Mucosa of gallbladder (tissue), 1 donor: ENCODE results near the gene AAK1. TPM values are rescaled to one million over a fixed set of nuclear protein-coding genes. Genes with fewer than 3 reads are reported as not detected.

ENCODE experiments used
- DNase-seq: peaks from one replicate; pipeline ENCODE4 v3.0.0-alpha.2; 2020; ENCODE audit warnings: low spot score
- total RNA-seq: library from RNA; stranded (reverse); gene quantifications from one replicate; pipeline ENCODE4 v1.2.1, GENCODE V29; 2021
- donor health status: DM: no; HTN: no; CAD: no.

Gene AAK1
- total RNA-seq, 1 donor from 2014 or later = 83.4 TPM

DNA sequence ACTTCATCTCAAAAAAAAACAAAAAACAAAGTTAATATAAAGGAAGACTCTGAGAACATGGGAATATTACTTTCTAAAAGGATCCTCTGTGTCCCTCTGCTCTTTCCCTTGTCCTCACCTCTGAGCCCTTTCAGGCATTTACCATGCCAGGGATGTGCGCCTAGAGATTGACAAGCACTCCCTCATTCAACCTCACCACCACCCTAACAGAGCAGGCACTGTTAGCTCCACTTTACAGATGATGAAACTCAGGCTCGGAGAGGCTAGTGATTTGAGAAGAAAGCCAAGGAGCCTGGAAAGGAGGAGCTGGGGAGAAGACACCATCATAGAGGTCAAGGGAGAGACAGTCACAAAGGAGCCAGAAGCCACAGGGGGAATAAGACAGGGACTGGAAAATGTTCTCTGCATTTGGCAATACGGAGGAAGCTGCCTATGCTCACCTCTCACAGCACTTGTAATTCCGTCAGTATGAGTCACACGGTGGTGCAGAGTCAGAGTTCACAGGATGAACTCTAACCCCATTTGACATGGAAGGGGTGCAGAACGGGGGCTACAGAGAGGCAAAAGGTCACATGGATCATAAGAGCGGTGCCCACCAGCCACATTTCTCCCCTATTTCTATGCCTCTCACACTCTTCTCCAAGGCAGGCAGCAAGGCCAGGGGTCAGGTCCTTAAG lies 104.5 kb downstream of the AAK1 start:
- DNase-seq = no peak

DNA sequence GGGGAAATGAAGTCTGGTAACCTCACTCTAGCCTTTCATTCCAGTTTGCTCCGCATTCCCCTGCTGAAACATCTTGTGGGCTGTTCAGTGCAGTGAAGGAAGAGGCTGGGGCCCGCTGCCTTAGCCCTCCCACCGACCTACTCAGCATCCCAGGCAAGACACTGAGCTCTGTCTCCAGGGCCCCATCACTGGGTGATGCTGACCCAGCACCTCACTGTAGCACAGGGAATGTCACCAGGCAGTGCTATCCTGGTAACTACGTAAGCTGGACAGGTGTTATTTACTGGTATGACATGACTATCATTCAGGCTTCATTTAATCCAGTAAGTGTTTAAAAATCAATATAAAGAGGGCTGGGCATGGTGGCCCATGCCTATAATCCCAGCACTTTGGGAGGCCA lies 105.3 kb downstream of the AAK1 start:
- DNase-seq = no peak

DNA sequence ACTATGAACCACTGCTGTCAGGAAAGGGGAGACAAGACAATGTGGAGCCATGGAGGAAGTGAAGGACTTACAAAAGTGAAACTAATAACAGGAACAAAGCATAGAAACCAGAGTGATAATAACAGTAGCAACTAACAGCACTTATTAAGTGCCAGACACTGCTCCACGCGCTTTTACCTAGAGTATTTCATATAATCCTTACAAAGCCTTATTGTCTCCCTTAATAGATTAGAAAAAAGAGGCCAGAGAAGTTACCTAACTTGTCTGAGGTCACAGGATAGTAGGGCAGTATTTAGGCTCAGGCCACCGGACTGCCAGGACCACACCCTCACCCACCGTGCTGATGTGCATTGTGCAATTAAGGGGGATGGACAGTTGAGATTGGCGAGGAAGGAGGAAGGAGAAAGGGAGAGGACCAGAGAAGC lies 107.7 kb downstream of the AAK1 start:
- DNase-seq = no peak

DNA sequence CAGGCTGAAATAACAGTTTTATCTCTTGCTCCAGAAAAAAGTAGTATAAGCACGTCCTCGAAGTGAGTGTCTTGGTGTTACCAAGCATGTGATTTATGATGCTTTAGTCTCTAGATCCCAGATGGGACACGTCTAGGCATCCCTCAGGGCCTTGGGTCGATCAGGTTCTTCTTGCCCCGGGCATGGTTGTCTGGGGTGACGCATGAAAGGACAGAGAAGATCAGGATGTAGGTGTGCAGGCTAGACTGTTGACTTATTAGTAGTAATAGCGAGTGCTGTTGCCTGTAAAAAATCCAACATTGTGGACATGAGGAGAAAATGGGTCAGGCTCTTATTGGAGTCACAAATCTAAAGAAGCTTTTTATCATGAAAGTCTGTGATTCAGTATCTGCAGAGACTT lies 112.4 kb downstream of the AAK1 start:
- no peak for DNase-seq

DNA sequence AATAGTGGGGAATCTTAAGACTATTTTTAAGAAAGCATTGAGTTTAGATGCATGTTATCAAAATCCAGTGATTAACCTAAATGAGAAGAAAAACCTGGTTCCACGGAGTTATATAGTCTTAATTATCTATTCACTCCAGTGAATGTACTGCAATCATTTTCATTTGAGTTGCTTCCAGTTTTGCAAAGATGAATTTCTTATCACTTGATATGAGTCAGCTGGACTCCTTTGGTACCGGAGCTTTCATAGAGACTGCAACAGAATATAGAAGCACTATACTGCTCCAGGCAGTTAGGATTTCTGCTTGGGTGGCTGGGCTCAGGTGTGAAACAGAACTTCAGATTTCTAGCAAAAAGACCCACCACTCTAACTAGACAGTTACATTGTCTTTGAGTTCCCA lies 114.1 kb downstream of the AAK1 start:
- no peak for DNase-seq

DNA sequence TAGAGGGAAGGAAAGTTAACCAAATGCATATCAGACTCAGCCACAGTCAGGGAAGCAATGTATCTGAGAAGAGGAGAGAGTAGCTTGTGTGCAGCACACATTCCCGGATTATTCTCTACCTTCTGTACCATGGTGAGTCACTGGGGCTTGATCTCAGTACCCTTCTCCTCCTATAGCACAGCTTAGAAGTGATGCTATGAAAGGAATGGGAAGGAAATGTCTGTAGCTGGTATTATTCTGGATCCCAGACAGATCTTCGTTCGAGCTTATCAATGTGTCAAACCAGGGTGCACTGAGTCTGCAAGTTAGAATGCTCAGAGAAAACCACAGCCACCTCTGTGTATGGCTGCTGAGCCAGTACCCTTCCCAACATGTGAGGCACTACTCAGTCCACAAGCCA lies 118.3 kb downstream of the AAK1 start:
- DNase-seq = no peak

DNA sequence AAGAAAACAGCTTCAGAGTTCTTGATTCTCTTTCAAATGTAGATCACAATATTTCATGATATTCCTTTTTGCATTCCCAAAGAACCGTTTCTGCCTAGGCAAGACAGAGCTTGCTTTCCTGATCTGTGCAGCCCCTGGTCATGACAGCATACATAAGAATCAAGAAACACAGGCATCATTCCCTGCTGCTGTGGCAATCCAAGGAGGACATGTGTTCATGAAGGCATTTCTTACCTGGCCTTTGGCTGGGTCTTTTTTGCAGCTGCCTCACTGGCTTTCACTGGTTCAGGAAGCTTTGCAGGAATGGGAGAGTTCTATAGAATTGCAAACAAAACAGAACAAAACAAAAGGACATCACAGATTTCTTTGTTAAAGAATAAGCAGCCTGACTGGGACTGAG lies 118.7 kb downstream of the AAK1 start:
- no peak for DNase-seq

DNA sequence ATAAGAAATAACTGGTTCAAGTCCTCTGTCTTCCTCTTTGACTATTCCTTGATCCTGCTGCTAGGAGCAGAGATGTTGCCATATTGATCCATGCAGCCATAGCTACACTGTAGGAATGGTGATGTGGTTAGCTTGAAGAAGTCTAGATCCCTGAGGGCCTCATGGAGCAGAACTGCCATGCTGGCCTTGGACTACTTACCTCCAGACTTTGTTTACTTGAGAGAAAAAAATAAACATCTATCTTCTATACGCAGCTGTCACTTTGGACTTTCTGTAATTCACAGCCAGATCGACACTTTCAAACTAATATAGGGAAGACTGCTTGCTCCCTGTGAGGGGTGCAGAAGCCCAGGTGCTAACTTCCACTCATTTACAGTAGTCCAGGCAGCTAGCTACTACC lies 121.8 kb downstream of the AAK1 start:
- DNase-seq = no peak

DNA sequence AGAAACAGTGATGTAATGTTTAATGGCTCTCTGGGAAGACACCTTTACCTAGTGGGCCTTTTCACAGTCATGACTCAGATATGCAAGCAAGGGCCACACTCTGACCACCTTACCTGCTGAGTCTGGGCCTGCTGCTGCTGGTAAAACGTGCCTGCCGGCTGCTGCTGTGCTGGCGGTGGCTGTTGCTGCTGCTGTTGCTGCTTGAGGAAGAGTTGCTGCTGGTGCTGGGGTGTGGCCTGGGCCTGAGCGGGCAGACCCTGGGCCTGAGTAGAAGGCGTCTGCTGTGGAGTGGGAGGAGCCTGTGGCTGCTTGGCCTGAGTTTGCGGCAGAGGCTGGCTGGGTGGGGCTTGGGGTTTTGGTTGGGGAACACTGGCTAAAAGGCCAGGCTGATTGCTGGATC lies 124.7 kb downstream of the AAK1 start:
- DNase-seq = no peak

DNA sequence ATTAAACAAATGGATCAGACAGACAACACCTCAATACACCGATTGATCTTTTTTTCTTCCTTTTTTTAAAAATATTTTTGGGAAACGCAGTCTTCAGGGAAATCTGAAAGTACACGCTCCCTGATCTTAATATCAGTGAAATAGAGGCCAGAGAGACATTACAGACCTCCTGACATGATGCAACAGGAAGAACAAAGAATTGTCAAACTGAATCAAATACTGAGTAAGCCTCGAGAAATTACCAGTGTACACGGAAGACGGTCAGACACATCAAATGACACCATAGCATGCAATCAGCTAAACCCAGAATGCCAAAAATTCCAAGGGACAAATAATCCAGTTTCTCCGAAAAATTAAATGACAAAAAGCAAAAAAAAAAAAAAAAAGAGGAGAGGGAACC lies 126.1 kb downstream of the AAK1 start:
- no peak for DNase-seq

DNA sequence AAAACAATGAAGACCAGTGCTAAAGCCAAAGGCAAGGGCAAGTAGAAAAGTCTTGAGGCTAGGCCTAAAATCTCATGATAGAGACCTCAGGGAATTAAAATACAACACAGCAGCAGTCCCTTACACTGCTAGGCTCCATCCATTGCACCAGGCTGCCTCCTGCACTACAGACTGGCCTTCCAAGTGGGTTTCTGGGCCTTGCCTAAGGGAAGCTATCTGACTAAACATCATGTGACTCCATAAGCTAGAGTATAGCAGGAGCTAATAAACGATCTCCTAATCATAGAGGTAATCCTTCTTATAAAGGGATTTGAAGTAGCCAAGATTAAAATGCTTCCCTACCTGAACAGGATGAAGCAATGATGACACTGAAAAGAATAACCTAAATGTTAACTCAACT lies 128.7 kb downstream of the AAK1 start:
- no peak for DNase-seq

DNA sequence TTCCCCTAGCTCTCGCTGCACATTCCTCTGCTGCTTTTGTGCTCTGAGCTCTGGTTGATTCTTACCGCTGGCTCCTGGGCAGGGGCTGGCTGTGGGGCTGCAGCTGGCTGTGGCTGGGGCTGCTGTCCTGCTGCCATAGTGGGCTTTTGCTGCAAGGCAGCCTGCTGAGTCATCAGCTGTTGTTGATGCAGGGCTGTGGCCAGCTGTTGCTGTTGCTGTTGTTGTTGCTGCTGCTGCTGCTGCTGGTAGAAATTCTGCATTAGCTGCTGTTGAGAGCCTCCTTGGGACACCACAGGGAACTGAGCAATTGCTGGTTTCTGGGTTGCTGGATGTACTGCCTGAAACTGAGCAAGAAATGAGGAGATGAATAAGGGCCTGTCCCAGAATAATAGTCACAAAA lies 129.1 kb downstream of the AAK1 start:
- DNase-seq = no peak

DNA sequence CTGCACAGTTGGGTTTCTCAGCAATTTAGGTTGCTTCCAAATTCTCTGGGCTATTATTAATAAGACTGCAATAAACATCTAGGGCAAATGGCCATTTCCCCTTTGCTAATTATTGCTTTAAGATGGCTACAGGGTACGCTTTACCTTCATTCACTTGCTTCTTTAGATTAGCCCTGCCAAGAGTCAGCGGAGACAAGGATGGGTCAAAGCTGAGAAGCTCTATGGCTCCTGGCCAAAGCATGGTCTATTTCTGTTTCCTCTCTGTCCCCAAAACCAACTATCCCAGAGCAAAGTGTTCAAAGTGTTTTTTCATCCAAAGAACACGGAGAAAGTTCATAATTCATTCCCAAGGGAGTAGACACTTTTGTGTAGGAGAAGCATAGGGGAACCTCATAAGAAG lies 131.1 kb downstream of the AAK1 start:
- no peak for DNase-seq

DNA sequence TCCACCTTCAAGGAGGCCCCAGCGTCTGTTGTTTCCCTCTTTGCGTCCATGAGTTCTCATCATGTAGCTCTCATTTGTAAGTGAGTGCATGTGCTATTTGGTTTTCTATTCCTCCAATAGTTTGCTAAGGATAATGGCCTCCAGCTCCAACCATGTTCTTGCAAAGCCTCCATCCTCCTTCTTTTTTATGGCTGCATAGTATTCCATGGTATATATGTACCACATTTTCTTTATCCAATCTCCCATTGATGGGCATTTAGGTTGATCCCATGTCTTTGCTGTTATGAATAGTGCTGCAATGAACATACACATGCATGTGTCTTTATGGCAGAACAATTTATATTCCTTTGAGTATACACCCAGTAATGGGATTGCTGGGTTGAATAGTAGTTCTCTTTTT lies 133.3 kb downstream of the AAK1 start:
- no peak for DNase-seq

DNA sequence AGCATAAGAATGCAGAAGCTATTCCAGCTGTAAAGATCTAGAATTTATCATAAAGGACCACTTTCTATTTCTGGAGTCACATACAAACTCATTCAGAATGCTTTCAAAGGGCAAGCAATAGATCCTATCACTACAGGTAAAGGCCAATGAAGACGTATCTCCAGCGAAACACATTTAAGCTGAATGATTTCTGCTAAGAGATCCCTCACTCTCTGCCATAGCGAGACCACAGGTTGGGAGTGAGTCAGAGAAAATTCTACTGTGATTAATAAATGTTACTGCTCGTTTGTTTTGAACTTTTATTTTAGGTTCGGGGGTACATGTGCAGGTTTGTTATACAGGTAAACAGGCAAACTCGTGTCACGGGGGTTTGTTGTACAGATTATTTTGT lies 133.8 kb downstream of the AAK1 start:
- DNase-seq = no peak

DNA sequence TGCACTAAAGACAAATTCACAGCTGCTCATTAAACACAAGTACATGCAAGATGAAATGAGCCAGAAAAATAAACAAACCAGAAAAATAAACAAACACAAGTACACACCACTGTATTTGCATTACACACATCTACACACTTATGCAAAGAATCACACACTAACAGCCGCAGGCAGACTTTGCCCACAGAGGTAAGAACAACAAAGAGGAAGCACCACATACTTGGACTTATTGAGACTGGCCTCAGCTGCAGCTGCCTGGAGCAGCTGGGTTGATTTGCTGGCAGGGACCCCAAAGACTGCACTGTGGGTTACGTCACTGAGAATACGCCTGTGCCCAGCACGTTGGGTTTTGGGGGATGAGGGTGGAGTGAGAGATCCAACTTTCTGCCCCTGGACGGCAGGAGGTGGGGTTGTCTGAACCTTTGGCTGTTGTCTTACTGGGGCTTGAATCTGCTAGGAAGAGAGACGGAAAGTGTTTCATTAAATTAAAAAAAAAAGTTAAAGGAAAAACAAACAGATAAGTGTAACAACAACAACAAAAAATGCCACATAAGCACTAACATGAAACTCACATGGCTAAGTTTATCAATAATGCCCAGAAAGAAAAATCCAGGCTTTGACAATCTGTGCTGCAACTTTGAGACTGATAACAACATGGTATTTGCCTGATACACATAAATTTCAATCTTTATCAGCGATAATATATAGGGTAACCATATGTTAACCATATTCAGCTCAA lies 134.4 kb downstream of the AAK1 start:
- peak; percentile 43 for DNase-seq

DNA sequence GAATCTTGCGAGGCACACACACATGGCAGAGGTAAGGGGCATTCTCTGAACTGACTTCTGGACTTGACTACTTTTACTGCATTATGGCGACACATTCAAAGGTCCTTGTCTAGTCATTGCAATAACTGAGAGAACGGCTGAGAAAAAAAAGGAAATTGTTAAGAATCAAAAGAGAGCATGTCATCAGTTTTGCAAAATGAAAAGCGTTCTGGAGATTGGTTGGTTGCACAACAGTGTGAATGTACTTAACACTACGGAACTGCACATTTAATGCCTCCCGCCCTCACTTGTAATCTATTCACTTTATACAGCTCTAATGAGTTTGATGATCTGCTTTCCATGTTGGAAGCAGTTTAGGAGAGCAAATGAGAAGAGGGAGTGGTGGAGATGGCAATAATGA lies 137.8 kb downstream of the AAK1 start:
- no peak for DNase-seq

DNA sequence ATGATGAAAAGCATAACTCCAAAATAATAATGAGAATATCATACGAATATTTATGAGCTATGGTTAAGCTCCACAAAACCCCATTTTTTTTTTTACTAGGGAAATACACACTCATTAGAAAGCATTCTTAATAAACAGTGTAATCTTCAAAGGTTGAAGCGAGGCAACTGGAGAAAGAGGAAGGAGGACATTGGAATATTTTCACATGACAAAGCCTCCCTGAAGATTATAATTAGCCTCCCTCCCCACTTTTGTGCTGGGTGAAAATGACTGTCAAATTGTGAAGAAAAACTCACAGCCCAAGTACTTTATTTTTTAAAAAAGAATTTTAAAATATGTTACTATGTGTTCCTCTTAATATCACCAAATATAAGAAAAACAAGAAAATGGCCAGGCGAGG lies 142.2 kb downstream of the AAK1 start:
- DNase-seq = no peak

DNA sequence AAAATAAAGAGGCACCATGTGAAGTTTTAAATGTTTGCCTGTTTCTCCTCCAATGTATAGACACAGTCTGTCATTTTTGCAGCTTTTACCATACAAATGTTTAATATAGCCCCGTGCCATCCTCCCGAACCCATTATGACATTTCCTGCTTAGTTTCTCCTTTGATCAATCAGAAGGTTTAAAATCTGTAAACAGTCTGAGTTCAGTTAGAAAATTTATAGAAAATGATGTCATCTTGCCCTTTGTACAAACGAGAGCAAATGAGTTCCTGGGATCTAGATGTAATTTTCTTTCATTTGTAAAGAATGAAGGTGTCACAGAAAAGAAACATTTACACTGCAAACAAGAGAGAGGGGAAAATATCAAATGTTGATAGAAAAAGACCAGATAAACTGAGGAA lies 143.6 kb downstream of the AAK1 start:
- no peak for DNase-seq

DNA sequence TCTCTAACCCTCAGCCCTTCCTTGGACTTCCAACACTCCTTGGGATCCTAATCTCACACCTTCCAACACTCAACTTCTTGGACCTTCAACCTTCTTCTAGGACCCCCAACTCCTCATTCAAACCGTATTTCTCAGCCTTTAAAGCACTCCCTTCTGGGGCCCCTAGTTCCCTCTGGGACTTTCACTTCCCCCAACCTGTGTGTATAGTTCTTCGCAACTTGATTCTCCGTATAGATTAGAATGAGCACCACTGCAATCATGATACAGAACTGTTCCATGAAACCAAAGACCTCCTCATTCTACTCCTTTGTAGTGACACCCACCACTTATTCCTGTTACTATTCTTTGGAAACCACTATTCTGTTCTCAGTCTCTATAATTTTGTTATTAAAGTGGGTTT lies 144.3 kb downstream of the AAK1 start:
- DNase-seq = no peak

DNA sequence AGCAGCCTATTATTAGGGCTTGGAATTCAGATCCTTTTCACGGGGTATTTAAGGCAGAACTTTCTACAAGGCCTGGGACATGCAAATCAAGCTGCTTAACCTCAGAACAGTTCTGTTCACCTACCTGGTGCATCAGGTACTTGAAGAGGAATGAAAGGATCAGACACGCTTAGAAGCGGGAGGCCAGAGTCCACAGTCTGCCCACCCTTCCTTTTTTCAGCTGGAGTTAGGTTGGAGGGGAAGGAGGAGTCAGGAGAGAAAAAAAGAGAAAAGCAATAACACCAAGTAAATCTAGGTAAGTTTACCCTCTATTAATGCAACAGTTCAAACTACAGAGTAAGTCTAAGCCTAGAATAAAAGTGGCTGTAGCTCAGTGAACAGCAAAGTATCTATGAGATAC lies 147.7 kb downstream of the AAK1 start:
- DNase-seq = no peak

DNA sequence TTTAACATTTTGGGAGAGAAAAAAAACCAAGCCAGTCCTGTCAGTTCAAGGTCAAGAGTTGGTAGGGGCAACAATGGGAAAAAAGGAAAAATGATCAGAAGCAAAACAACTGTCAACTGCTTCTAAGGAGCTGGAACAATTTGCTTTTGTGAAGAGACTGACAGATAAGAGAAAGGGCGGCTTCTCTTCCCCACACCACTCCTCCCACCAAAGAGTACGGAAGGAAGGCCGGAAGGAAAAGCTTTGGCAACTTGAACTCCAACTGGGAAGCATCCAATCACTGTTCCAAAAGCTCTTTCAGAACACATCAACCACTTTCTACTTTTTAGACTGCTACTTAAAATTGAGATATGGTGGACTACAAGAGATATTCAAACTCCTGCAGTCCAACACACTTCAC lies 148.5 kb downstream of the AAK1 start:
- no peak for DNase-seq

DNA sequence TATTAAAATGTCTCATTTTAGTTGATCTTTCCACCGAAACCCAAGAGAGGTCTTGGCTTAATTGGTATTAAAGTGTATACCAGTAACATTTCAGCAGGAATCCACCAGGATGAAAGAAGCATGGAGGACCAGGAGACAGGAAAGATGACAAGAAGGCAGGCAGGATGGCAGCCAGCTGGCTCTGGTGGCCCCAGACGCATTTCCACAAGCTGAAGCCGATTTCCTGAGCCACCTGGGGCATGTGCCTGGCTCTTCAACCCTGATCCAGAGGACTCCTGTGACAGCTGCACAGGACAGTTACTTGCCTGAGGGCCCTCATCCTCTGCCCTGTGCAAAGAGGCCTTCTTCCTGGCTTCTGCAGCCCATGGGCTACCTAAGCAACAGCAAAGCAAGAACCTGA lies 149.4 kb downstream of the AAK1 start:
- no peak for DNase-seq

DNA sequence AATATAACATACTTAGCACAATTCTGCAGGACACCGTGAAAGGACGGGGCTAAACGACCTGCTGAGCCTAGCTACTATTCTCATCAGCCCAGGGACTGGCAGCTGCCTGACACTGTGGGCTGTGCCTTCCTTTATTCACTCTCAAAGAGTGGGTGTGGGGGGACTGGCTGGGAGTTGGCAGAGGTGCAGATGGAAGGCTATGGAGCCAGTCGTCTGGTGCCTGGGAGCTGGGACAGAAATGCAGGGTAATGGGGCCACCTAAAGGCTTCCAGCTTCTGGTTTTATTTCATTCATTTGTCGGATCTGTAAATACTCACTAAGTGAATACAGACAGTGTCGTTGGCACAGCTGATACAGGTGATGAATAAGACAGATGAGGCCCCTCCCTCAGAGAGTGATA lies 150.3 kb downstream of the AAK1 start:
- DNase-seq = peak; percentile 19
